HEK293 (cell line): Measurements from ENCODE around the gene SYNGR4.

Source experiments
- BCL11B ChIP-seq: fragments of 450-650 bp; formaldehyde crosslinking; IDR thresholded peaks from 2 replicates; pipeline ENCODE4 v1.5.1; 2016; ENCODE audit warnings: low read depth, missing biosample characterization, missing genetic modification characterization
- EGR2 ChIP-seq: fragments of 450-650 bp; formaldehyde crosslinking; IDR thresholded peaks from 2 replicates; pipeline ENCODE4 v1.5.1; 2016; ENCODE audit warnings: low read depth, missing biosample characterization, missing genetic modification characterization
- GLI4 ChIP-seq: fragments of 450-650 bp; formaldehyde crosslinking; IDR thresholded peaks from 2 replicates; pipeline ENCODE4 v1.5.1; 2016; ENCODE audit warnings: missing biosample characterization, missing genetic modification characterization
- HOXD13 ChIP-seq: sonication (generic); formaldehyde crosslinking; IDR thresholded peaks from 2 replicates; pipeline ENCODE4 v1.8.0; 2022; ENCODE audit warnings: missing genetic modification reagents, borderline replicate concordance
- MYNN ChIP-seq: fragments of 450-650 bp; formaldehyde crosslinking; IDR thresholded peaks from 2 replicates; pipeline ENCODE4 v1.5.1; 2016; ENCODE audit warnings: missing biosample characterization, missing genetic modification characterization, borderline replicate concordance
- RBAK ChIP-seq: fragments of 450-650 bp; formaldehyde crosslinking; IDR thresholded peaks from 2 replicates; pipeline ENCODE4 v1.5.1; 2016; ENCODE audit warnings: missing biosample characterization, missing genetic modification characterization
- YY2 ChIP-seq: fragments of 450-650 bp; formaldehyde crosslinking; IDR thresholded peaks from 2 replicates; pipeline ENCODE4 v1.5.1; 2016; ENCODE audit warnings: missing biosample characterization, missing genetic modification characterization
- ZEB2 ChIP-seq: fragments of 450-650 bp; formaldehyde crosslinking; IDR thresholded peaks from 2 replicates; pipeline ENCODE4 v1.5.1; 2016; ENCODE audit warnings: missing biosample characterization, missing genetic modification characterization
- ZNF112 ChIP-seq: fragments of 450-650 bp; formaldehyde crosslinking; IDR thresholded peaks from 2 replicates; pipeline ENCODE4 v1.5.0; 2017; ENCODE audit warnings: missing biosample characterization, missing genetic modification characterization
- ZNF174 ChIP-seq: fragments of 450-650 bp; formaldehyde crosslinking; IDR thresholded peaks from 2 replicates; pipeline ENCODE4 v1.5.0; 2017; ENCODE audit warnings: missing biosample characterization, mild to moderate bottlenecking, missing genetic modification characterization
- ZNF184 ChIP-seq: fragments of 450-650 bp; IDR thresholded peaks from 2 replicates; pipeline ENCODE4 v1.5.1; 2018; ENCODE audit warnings: missing biosample characterization, mild to moderate bottlenecking, missing genetic modification characterization
- ZNF24 ChIP-seq: fragments of 450-650 bp; formaldehyde crosslinking; IDR thresholded peaks from 2 replicates; pipeline ENCODE4 v1.5.1; 2016; ENCODE audit warnings: missing biosample characterization, missing genetic modification characterization
- ZNF266 ChIP-seq: fragments of 450-650 bp; formaldehyde crosslinking; IDR thresholded peaks from 2 replicates; pipeline ENCODE4 v1.5.1; 2016; ENCODE audit warnings: missing biosample characterization, missing genetic modification characterization, low read depth
- ZNF292 ChIP-seq: fragments of 450-650 bp; formaldehyde crosslinking; IDR thresholded peaks from 2 replicates; pipeline ENCODE4 v1.5.1; 2016; ENCODE audit warnings: low read depth, missing biosample characterization, missing genetic modification characterization, borderline replicate concordance
- ZNF423 ChIP-seq: fragments of 450-650 bp; formaldehyde crosslinking; IDR thresholded peaks from 2 replicates; pipeline ENCODE4 v1.5.1; 2016; ENCODE audit warnings: missing biosample characterization, missing genetic modification characterization
- ZNF473 ChIP-seq: fragments of 450-650 bp; formaldehyde crosslinking; IDR thresholded peaks from 2 replicates; pipeline ENCODE4 v1.5.1; 2017; ENCODE audit warnings: missing biosample characterization, missing genetic modification characterization
- ZNF501 ChIP-seq: fragments of 450-650 bp; formaldehyde crosslinking; IDR thresholded peaks from 2 replicates; pipeline ENCODE4 v1.5.1; 2016; ENCODE audit warnings: missing biosample characterization, missing genetic modification characterization
- ZNF530 ChIP-seq: fragments of 450-650 bp; formaldehyde crosslinking; IDR thresholded peaks from 2 replicates; pipeline ENCODE4 v1.5.1; 2016; ENCODE audit warnings: low read depth, missing biosample characterization, missing genetic modification characterization
- ZNF571 ChIP-seq: fragments of 450-650 bp; formaldehyde crosslinking; IDR thresholded peaks from 2 replicates; pipeline ENCODE4 v1.5.0; 2017; ENCODE audit warnings: missing biosample characterization, missing genetic modification characterization
- TF ChIP-seq, protein P1 (sequence below): fragments of 450-650 bp; IDR thresholded peaks from 2 replicates; pipeline ENCODE4 v1.5.1; 2018; ENCODE audit warnings: missing biosample characterization, mild to moderate bottlenecking, missing genetic modification characterization
- TF ChIP-seq, protein P2 (sequence below): fragments of 450-650 bp; formaldehyde crosslinking; IDR thresholded peaks from 2 replicates; pipeline ENCODE4 v1.5.1; 2016; ENCODE audit warnings: missing biosample characterization, missing genetic modification characterization
- TF ChIP-seq, protein P3 (sequence below): fragments of 450-650 bp; formaldehyde crosslinking; IDR thresholded peaks from 2 replicates; pipeline ENCODE4 v1.5.1; 2016; ENCODE audit warnings: missing biosample characterization, missing genetic modification characterization
- TF ChIP-seq, protein P4 (sequence below): fragments of 450-650 bp; formaldehyde crosslinking; IDR thresholded peaks from 2 replicates; pipeline ENCODE4 v1.5.1; 2016; ENCODE audit warnings: missing biosample characterization, missing genetic modification characterization
- TF ChIP-seq, protein P5 (sequence below): sonication (generic); formaldehyde crosslinking; IDR thresholded peaks from 2 replicates; pipeline ENCODE4 v1.8.1; 2022; ENCODE audit warnings: mild to moderate bottlenecking, moderate library complexity, missing genetic modification reagents

Gene SYNGR4

DNA sequence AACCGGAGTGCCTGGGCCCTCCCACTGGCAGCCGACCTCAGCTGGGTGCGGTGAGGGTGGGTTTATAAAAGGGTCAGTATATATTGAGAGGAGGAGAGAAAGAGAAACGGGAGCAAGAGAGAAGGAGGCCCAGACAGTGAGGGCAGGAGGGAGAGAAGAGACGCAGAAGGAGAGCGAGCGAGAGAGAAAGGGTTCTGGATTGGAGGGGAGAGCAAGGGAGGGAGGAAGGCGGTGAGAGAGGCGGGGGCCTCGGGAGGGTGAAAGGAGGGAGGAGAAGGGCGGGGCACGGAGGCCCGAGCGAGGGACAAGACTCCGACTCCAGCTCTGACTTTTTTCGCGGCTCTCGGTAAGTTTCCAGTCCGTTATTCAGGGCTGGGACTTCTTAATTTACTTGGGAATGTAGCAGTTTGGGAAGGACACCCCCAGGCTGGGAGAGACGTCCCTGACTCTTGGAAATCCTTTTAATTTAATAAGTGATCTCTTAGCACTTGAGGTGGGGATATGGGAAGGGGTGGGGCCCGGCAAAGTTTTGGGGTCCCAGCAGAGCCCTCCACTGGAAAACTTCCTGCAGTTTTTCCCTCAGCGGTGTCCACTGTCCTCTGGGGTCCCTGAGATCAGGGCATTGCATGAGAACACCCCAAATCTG, 38.8 kb upstream of the SYNGR4 start, which contains the start of gene EMP3 (continued):
- TF ChIP-seq, protein P1, sequence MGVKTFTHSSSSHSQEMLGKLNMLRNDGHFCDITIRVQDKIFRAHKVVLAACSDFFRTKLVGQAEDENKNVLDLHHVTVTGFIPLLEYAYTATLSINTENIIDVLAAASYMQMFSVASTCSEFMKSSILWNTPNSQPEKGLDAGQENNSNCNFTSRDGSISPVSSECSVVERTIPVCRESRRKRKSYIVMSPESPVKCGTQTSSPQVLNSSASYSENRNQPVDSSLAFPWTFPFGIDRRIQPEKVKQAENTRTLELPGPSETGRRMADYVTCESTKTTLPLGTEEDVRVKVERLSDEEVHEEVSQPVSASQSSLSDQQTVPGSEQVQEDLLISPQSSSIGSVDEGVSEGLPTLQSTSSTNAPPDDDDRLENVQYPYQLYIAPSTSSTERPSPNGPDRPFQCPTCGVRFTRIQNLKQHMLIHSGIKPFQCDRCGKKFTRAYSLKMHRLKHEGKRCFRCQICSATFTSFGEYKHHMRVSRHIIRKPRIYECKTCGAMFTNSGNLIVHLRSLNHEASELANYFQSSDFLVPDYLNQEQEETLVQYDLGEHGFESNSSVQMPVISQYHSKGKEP: 0 out of 2 replicates have a peak, but pooled peaks have one; percentile 8
- TF ChIP-seq ZNF292 (tag by site-specific recombination) (no peak), ZNF112 (tag by site-specific recombination) (no peak), ZNF571 (tag by site-specific recombination) (no peak), ZNF184 (tag by site-specific recombination) (no peak), YY2 (tag by site-specific recombination) (no peak), HOXD13 (CRISPR knock-in tag) (no peak), EGR2 (tag by site-specific recombination) (peak; percentile 83), ZNF174 (tag by site-specific recombination) (no peak), GLI4 (tag by site-specific recombination) (no peak; the same call in 1 of the 2 replicates), BCL11B (tag by site-specific recombination) (no peak), ZNF530 (tag by site-specific recombination) (no peak), ZNF423 (tag by site-specific recombination) (no peak), ZNF501 (tag by site-specific recombination) (no peak), ZEB2 (tag by site-specific recombination) (peak; percentile 46), MYNN (no peak), RBAK (no peak), ZNF24 (tag by site-specific recombination) (no peak), ZNF266 (no peak), ZNF473 (tag by site-specific recombination) (no peak)
- TF ChIP-seq, protein P2, sequence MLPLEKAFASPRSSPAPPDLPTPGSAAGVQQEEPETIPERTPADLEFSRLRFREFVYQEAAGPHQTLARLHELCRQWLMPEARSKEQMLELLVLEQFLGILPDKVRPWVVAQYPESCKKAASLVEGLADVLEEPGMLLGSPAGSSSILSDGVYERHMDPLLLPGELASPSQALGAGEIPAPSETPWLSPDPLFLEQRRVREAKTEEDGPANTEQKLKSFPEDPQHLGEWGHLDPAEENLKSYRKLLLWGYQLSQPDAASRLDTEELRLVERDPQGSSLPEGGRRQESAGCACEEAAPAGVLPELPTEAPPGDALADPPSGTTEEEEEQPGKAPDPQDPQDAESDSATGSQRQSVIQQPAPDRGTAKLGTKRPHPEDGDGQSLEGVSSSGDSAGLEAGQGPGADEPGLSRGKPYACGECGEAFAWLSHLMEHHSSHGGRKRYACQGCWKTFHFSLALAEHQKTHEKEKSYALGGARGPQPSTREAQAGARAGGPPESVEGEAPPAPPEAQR (tag by site-specific recombination): no peak
- TF ChIP-seq, protein P3, sequence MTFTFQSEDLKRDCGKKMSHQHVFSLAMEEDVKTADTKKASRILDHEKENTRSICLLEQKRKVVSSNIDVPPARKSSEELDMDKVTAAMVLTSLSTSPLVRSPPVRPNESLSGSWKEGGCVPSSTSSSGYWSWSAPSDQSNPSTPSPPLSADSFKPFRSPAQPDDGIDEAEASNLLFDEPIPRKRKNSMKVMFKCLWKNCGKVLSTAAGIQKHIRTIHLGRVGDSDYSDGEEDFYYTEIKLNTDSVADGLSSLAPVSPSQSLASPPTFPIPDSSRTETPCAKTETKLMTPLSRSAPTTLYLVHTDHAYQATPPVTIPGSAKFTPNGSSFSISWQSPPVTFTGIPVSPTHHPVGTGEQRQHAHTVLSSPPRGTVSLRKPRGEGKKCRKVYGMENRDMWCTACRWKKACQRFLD (tag by site-specific recombination): no peak
- TF ChIP-seq, protein P4, sequence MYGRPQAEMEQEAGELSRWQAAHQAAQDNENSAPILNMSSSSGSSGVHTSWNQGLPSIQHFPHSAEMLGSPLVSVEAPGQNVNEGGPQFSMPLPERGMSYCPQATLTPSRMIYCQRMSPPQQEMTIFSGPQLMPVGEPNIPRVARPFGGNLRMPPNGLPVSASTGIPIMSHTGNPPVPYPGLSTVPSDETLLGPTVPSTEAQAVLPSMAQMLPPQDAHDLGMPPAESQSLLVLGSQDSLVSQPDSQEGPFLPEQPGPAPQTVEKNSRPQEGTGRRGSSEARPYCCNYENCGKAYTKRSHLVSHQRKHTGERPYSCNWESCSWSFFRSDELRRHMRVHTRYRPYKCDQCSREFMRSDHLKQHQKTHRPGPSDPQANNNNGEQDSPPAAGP (tag by site-specific recombination): peak; percentile 68; the same call in 1 of the 2 replicates
- TF ChIP-seq, protein P5, sequence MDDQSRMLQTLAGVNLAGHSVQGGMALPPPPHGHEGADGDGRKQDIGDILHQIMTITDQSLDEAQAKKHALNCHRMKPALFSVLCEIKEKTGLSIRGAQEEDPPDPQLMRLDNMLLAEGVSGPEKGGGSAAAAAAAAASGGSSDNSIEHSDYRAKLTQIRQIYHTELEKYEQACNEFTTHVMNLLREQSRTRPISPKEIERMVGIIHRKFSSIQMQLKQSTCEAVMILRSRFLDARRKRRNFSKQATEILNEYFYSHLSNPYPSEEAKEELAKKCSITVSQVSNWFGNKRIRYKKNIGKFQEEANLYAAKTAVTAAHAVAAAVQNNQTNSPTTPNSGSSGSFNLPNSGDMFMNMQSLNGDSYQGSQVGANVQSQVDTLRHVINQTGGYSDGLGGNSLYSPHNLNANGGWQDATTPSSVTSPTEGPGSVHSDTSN (CRISPR knock-in tag): no peak
